ENCODE results near the gene PITPNM3. TPM values are rescaled to one million over a fixed set of nuclear protein-coding genes. Genes with fewer than 3 reads are reported as not detected.
"Not testable (repeated sequence)": the region's sequence is repeated elsewhere in the genome, so short reads cannot be mapped to it uniquely, and the experiment has no call there.

PITPNM3 gene
- total and polyA plus RNA-seq, 7 donors = 3.6 to 13.6 (median 5.7) TPM

DNA sequence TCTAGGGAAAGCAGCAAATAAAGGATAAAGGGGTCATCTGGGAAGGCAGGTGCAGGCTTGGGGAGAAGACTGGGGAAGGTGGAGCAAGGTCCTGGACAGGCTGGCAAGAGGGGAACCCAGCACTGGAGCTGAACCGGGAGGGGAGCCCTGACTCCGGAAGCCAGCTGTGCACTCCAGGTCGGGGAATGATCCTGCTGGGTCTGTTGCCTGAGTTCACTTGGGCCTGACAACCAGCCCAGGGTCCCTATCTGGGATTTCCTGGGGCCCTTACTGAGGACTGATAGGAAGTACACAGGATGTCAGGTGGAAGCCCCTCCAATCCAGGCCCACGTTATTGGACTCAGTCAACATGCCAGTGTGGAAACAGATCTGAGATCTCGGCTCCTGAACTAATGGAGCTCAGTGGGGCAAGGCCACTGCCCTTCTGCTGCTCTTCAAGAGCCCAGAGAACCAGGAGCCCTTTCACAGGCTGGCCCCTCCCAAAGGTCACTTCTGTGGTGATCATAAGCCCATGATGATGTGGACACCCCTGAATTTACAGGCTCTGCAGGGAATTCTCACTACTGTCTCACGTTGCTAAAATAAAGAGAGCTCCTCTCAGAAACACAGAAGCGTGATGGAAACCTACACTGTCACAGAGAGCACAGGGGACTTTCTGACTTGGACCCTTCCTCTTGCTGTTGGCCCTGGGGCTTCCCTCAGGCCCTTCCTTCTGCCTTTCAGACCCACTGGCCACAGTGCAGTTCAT lies 19.9 kb upstream of the PITPNM3 start:
- Histone ChIP-seq H3K27ac (no peak overlapping the region), H3K4me3 (no peak overlapping the region), H3K27me3 (no peaks in the 10 kb centered on the region), H3K9me3 (no peaks in the 10 kb centered on the region), H3K4me1 (peaks cover 0 to 15% (median 10%) of the 10 kb centered on the region in 4 donors), H3K36me3 (peaks cover 0 to 27% (median 3%) of the 10 kb centered on the region in 4 donors)
- TF ChIP-seq CTCF (IDR thresholded peaks at IDR 0.05) (no peak), POLR2A (IDR thresholded peaks at IDR 0.05) (no peak), POLR2AphosphoS5 (IDR thresholded peaks at IDR 0.05) (no peak), EP300 (IDR thresholded peaks at IDR 0.05) (no peak)
- intact Hi-C loops (cut with DNase I) = no loop called here
- DNase-seq = no peak
- 88 to 91% methylated on average over 7 of the region's 7 CpGs for WGBS, 2 donors

DNA sequence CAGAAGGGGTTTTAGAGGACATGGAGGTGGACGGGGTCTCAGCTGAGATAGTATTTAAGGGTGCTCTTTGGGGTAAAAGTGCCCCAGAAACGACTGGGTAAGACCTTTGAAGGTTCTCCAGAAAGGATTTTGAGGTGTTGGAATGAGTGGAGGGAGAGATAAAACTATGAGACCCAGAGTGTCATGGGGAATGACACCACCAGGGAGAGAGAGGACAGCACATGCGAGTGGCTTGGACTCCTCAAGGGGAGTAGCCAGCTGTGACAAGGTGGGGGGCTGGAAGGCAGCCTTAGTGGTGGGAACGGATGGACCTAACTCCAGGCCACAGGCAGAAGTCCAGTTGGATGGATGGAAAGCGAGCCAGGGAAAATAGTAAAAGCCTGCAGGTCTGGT lies 19.2 kb upstream of the PITPNM3 start:
- peaks cover 0 to 21% (median 15%) of the 10 kb centered on the region in 4 donors for H3K4me1 ChIP-seq
- intact Hi-C loops (cut with DNase I) = no loop called here
- peaks cover 0 to 27% (median 3%) of the 10 kb centered on the region in 4 donors for H3K36me3 ChIP-seq
- H3K27me3 ChIP-seq = no peaks in the 10 kb centered on the region
- no peak overlapping the region for H3K27ac ChIP-seq
- WGBS, 2 donors = 80 to 85% methylated on average over 5 of the region's 5 CpGs
- DNase-seq = no peak
- H3K9me3 ChIP-seq = no peaks in the 10 kb centered on the region
- no peak for TF ChIP-seq POLR2A (IDR thresholded peaks at IDR 0.05)
- TF ChIP-seq POLR2AphosphoS5 (IDR thresholded peaks at IDR 0.05) = no peak
- no peak for TF ChIP-seq EP300 (IDR thresholded peaks at IDR 0.05)
- no peak for TF ChIP-seq CTCF (IDR thresholded peaks at IDR 0.05)
- no peak overlapping the region for H3K4me3 ChIP-seq

GRCh38 chr17:6574687-6575595 lies 18.6 kb upstream of the PITPNM3 start:
- no peak for TF ChIP-seq EP300 (IDR thresholded peaks at IDR 0.05)
- TF ChIP-seq POLR2AphosphoS5 (IDR thresholded peaks at IDR 0.05) = no peak
- TF ChIP-seq CTCF (IDR thresholded peaks at IDR 0.05) = no peak
- no peak for TF ChIP-seq POLR2A (IDR thresholded peaks at IDR 0.05)
- no peak overlapping the region for H3K4me3 ChIP-seq
- no peak overlapping the region for H3K27ac ChIP-seq
- H3K27me3 ChIP-seq = no peaks in the 10 kb centered on the region
- peaks cover 0 to 22% (median 15%) of the 10 kb centered on the region in 4 donors for H3K4me1 ChIP-seq
- intact Hi-C loops (cut with DNase I) = loop anchor here (5.0 kb wide), 1 partner anchor 103 kb away; no protein-coding TSS in a partner anchor
- 53 to 78% methylated on average over 23 of the region's 23 CpGs for WGBS, 2 donors
- H3K36me3 ChIP-seq = peaks cover 0 to 27% (median 3%) of the 10 kb centered on the region in 4 donors
- DNase-seq = no peak
- H3K9me3 ChIP-seq = no peaks in the 10 kb centered on the region

- intact Hi-C loops (cut with DNase I) = loop anchor here (5.0 kb wide), 1 partner anchor 102 kb away; no protein-coding TSS in a partner anchor
- no peak for TF ChIP-seq EP300 (IDR thresholded peaks at IDR 0.05)
- no peak for TF ChIP-seq POLR2A (IDR thresholded peaks at IDR 0.05)
- TF ChIP-seq CTCF (IDR thresholded peaks at IDR 0.05) = no peak
- TF ChIP-seq POLR2AphosphoS5 (IDR thresholded peaks at IDR 0.05) = no peak
- no peak for DNase-seq
- peaks cover 0 to 22% (median 15%) of the 10 kb centered on the region in 4 donors for H3K4me1 ChIP-seq
- H3K27ac ChIP-seq = no peak overlapping the region
- no peak overlapping the region for H3K4me3 ChIP-seq
- 97% methylated on average over 13 of the region's 13 CpGs for WGBS, 2 donors
- no peaks in the 10 kb centered on the region for H3K27me3 ChIP-seq
- peaks cover 0 to 21% (median 3%) of the 10 kb centered on the region in 4 donors for H3K36me3 ChIP-seq
- H3K9me3 ChIP-seq = no peaks in the 10 kb centered on the region
Measured at GRCh38 chr17:6573982-6574686, 17.8 kb upstream of the PITPNM3 start.

DNA sequence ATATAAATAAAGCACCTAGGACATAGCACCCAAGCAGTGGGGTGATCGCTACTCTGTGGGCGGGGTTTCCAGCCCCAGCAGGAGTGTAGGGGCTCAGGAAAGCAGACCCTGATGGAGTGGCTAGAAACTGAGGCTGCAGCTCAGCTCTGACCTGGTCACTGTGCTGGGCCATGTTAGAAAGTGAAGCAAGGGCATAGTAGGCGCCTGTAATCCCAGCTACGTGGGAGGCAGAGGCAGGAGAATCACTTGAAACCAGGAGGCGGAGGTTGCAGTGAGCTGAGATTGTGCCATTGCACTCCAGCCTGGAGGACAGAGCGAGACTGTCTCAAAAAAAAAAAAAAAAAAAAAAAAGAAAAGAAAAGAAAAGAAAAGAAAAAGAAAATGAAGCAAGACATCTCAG lies 17.1 kb upstream of the PITPNM3 start:
- not testable (repeated sequence) for H3K9me3 ChIP-seq, DNase-seq, H3K27ac ChIP-seq, H3K4me3 ChIP-seq, H3K27me3 ChIP-seq
- WGBS, 2 donors = 96 to 97% methylated on average over 6 of the region's 6 CpGs
- intact Hi-C loops (cut with DNase I) = loop anchor here (5.0 kb wide), 1 partner anchor 101 kb away; no protein-coding TSS in a partner anchor
- peaks cover 0 to 22% (median 15%) of the 10 kb centered on the region in 4 donors for H3K4me1 ChIP-seq
- H3K36me3 ChIP-seq = peaks cover 0 to 15% (median 3%) of the 10 kb centered on the region in 4 donors
